Inflammatory macrophage treated with lipopolysaccharide for 4 hours (primary cell): ENCODE measurements around the gene ANP32E.

ENCODE experiments used
- DNase-seq: peaks from one replicate; pipeline ENCODE4 v3.0.0-alpha.2; 2020

Gene ANP32E

DNA sequence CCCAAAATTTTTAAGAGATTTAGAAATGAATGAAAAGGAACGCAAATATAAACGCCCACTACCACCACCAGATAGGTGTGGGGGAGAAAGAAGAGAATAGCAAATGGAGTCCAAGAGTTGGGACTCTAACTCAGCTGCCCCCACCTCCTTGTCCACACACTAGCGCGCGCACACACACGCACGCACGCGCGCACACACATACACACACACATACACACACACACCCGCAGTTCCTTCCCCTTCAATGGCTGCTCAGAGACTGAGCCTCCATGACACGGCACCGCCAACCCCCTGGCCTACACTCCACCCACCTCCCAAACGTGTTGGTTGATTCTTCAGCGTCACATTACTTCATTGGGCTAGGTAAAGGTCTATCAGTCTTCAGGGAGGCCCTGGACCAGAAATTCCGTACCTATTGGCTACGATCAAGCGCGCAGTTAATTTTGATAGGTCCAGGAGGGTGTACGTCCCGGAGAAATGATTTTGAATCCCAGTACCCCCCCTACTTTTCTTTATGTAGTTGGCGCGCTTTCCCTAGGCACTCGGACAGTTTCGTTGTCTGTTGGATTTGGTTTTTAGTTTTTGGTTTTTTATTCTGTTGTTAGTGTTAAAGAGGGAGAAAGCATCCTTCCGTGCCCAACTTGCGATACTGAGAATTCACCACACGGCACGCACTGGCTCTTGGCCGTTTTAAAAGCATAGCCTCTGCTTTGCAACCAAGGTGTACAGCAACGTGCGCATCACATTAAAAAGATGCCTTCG is at the start of gene ANP32E:
ANP32E (minus strand) TSS at position 261 of the 762 bp plus-strand sequence. CDS start 326 bp downstream, outside the sequence.
- DNase-seq = peak; percentile 97

DNA sequence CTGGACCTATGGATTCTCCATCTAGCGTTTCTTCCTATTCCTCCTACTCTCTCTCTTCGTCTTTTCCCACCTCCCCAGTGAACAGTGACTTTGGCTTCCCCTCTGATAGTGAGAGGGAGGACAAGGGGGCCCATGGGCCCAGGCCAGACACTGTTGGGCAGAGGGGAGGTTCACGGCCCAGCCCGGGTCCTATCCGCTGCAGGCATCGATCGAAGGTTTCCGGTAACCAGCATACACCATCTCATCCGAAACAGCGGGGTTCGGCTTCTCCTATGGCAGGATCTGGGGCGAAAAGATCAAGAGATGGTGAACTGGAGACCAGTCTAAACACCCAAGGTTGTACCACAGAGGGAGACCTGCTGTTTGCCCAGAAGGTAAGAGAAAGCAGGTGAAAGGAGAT is 47.3 kb upstream of the ANP32E start:
- no peak for DNase-seq

DNA sequence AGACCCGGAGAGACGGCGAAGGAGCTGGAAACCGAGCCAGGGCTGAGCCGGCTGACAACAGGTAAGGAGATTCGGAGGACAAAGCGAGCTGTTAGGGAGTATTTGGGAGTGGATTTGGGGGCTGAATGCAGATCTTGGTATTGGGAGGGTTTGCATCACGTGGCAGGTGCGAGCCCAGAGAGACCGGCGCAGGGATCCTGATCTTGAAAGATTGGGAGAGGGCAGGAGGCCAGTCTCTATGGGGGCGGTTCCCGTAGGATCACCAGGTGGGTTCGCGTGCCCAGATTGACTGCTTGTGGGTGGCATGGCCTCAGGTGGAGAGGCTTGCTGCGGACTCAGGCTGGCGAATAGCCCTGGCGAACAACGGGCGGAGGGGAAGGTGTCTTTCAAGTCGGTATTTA is 46.6 kb upstream of the ANP32E start:
- DNase-seq = no peak

DNA sequence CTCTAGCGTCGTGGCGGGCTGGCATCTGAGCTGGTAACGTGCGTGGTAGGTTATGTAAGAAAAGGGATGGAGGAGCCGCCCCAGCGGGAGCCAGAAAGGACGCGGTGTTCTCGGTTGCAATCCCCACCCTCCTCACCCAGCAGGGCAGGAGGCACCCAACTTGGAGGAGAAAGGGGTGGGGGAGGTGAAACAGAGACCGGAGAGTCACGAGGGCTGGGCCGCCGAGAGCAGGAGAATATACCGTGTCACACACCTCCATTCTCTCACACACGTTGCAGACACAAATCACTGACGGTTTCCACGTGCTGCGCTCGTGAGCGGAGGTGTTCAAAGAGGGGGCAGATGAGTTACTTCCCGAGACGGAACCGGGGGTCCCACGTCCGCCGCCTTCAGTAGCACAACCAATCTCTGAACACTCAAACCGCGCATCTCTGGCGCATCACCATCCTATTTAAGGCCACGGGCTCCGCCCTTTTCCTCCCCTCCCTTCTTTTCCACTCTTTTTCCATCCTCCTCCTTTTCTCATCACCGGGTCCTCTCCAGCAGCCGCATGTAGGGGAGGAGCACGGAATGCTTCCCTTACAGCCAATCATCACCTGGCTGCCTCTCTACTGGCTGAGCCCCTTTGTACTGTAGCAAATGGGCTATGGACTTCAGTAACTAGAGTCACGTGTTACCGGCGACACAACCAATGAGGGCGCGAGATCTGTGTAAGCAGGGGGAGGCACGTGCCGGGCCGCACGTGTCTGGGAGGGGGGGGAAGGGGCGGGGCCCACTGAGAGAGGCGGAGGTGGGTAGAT is 46.0 kb upstream of the ANP32E start, which contains the start of gene CIART:
CIART (plus strand) TSS at position 797 of the 800 bp plus-strand sequence. CDS start 714 bp downstream, outside the sequence.
- DNase-seq = peak; percentile 64

DNA sequence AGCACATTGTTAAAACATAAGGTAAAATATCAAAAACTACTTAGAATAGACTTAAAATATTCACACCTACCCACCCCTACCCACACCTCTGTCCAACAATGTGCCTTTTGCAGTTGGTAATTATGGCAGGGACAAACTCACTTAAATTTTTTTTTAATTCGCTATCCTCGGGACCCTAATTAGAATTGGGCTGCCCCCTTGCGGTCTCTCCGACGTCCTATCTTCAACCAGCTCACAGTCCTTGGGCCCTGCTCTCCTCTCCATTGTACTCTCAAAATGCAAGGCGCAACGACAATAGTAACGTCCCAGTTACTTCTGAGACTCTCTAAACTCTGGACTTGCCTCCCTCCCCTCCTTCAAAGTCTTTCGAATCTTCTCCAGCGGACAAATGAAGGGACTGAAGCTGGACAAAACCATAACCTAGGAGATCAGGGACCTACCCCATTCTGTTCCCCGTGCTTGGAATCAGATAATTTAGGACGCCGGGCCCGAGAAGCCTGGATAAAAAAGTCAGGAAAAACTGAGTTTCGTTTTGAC is 45.4 kb upstream of the ANP32E start:
- peak; percentile 68 for DNase-seq

DNA sequence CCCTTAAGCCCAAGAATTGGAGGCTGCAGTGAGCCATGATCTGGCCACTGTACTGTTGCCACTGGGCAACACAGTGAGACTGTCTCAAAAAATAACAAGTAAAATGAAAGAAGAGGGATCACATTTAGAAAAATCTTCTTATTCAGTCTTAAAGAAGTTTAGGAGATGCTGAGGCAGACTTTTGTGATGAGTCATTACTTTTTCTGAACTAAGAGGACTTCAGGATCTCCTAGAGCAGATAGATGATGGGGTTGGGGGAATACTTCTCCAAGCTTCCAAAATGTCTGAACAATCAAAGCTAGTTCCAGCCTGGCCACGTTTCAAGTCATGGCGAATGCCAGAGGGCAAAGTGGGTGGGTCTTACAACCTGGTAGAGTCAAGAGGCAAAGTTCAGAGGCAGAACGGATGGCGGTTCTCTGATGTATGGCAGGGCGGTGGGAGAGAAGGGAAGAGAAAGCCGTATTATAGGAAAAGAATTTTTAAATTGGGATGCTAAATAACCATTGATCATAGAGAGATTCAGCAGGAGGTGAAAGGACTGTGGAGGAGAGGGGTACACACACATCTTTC is 44.3 kb upstream of the ANP32E start:
- no peak for DNase-seq

- peak; percentile 68 for DNase-seq
Observed at GRCh38 chr1:150273311-150273710, 37.4 kb upstream of the ANP32E start.

DNA sequence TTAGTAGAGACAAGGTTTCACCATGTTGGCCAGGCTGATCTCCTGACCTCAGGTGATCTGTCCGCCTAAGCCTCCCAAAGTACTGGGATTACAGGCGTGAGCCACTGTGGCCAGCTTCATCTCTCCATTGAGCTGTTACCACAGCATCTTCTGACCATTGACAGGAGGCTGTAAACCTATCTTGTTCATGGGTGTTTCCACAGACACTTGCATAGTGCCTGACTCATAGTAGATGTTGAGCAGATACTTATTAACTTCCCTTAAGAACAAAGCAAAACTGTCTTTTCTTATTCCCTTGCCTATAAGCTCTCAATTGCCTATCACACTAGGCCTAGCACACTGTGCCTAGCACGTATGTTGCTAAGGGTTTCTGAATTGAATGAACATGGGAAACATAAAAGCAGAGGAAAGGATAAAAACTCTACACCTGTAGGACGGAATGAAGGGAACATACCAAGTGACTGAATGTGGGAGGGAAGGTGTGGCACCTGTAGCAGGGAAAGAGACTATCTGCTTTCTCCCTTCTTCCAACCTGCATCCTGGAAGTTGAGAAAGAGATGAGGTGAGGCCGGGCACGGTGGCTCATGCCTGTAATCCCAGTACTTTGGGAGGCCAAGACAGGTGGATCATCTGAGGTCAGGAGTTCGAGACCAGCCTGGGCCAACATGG is 35.5 kb upstream of the ANP32E start:
- peak; percentile 71 for DNase-seq

DNA sequence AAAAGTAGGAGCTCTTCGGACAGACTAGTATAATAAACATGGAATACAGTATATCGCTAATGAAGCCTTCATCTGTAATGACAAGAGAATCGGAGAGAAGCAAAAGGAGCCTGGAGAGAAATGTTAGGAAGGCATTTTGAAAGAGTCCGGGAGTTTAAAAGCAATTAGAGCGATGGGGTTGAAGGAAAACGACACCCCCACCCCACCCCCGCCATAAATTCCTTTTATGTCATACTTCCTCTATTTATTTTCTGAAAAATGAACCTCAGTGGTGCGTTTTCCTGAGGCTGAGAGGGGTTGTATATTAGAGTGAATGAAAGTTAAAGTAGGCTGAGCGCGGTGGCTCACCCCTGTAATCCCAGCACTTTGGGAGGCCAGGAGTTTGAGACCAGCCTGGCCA is 33.5 kb upstream of the ANP32E start:
- DNase-seq = peak; percentile 42

DNA sequence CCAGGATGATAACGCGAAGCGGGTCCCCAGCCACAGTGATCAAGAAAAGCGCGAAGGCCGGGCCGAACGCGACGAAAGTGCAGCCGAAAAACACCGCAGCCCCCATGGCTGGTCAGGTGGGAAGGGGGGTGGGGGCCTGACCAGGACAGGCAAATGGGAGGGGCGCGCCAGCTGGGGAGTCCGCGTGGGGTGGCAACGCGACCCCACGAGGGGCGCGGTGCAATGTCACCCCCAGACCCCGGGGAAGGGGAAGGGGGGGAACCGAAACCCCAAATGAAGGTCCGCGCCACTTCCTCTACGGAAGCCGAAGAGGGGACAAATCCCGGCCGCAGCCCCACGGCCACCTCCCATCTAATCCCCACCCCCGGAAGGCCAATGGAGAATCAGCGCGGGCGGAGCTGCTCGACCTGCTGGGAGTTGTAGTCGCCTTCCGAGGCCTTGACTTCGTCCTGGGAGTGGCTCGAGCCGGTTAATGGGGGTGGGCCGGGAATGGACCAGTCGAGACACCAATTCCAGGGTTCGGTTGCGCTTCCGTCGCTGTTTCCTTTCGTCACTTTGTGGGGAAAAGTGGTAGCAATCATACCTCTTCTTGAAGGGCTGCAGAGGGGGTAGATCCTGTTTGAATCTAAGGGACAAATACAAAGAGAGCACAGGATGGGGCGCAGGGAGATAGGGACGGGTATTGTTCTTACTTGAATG is 32.9 kb upstream of the ANP32E start, which contains the start of gene APH1A:
APH1A (minus strand) TSS at position 312 of the 699 bp plus-strand sequence; CDS start at position 106, 206 bp downstream.
- peak; percentile 98 for DNase-seq

DNA sequence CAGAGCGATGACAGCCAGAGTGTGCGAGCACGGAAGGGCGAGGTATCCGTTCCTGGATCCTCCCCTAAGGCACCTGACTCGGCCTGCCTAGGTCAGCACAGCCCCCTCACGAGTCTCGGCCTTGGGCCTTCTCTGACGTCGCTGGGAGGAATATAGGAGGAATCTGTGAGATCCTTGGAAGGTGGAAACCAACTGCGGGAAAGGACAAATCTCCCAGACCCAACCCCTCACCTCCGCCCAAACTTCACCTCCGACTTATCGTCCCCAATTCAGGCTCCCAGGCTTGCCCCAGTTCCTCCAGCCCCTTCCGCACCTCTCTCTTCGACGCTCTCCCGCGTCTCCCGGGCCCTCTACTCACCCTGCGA is 32.4 kb upstream of the ANP32E start:
- DNase-seq = peak; percentile 60

- no peak for DNase-seq
Observed at GRCh38 chr1:150267896-150268295, 32.0 kb upstream of the ANP32E start.

GRCh38 chr1:150263549-150263948 is 27.6 kb upstream of the ANP32E start:
- no peak for DNase-seq

DNA sequence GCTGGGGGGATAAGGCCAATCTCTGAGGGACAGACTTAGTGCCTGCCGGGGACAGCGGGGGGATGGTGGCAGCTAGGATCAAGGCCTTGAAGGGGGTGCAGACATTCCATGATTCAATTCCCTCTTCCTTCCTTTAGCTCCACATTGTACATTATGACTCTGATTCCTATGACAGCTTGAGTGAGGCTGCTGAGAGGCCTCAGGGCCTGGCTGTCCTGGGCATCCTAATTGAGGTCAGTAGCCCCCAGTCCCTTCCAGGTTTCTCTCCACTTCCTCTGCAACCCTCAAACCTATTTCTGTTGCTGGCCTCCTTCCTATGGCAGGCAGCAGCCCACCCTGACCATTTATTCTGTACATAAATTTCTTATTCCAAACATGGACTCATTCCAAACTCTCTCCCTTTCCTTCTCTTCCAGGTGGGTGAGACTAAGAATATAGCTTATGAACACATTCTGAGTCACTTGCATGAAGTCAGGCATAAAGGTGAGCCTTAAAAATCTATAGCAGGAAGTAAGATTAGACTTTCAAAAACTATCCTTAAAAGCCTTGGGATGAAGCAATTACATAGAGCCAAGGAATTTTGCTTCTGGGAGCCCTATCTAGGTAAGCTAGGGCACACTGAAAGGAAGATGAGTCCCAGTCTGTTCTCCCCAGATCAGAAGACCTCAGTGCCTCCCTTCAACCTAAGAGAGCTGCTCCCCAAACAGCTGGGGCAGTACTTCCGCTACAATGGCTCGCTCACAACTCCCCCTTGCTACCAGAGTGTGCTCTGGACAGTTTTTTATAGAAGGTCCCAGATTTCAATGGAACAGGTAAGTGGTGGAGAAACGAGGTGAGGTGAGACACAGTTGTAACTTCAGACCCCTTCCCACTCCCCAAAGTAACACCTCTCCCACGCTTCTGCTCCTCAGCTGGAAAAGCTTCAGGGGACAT is 26.7 kb upstream of the ANP32E start:
- no peak for DNase-seq

GRCh38 chr1:150261367-150261766 is 25.5 kb upstream of the ANP32E start:
- DNase-seq = no peak

GRCh38 chr1:150259758-150260669 is 24.1 kb upstream of the ANP32E start:
- DNase-seq = no peak

- no peak for DNase-seq
Observed at GRCh38 chr1:150259217-150259616, 23.3 kb upstream of the ANP32E start.

- no peak for DNase-seq
Observed at GRCh38 chr1:150257624-150258585, 22.0 kb upstream of the ANP32E start, which contains the start of gene CA14. TSS of gene CA14 (plus strand) at chr1:150257774. CDS start at chr1:150258129, 355 bp downstream.
